Spleen (tissue), 7 donors: ENCODE data around the gene MAU2.
A peak's percentile ranks its signal among the peaks of the same experiment; 100 is the strongest.

Source experiments
- CTCF ChIP-seq, 11 experiments: fragments of 200-600 bp in 7 of 11; fragments of 450-650 bp in 4 of 11; sonication (generic) in 4 of 11; IDR thresholded peaks in 8 of 11; conservative IDR thresholded peaks in 3 of 11; 1 replicate in 7 of 11; 2 replicates in 4 of 11; pipeline versions ENCODE4 v1.4.0 to v1.8.0; 2016 to 2021; ENCODE audit warnings: antibody characterized with exemption in 11 of 11, inconsistent platforms in 4 of 11, mild to moderate bottlenecking in 1 of 11
- POLR2A ChIP-seq, 3 donors: fragments of 450-650 bp; IDR thresholded peaks; one replicate each; pipeline ENCODE4 v1.5.1; 2017; ENCODE audit warnings: antibody characterized with exemption in 3 of 3, mild to moderate bottlenecking in 1 of 3
- POLR2AphosphoS5 ChIP-seq, 3 donors: sonication (generic); formaldehyde crosslinking; IDR thresholded peaks; one replicate each; pipeline ENCODE4 v1.5.1; 2017; ENCODE audit warnings: antibody characterized with exemption in 3 of 3
- donor health status: DM: no; HTN: no; CAD: no; lungs with moderate emphysema.
- donor health status: DM: no; HTN: no; CAD: no.
- donor health status: DM: no; HTN: no; CAD: no.

- TF ChIP-seq CTCF (IDR thresholded peaks at IDR 0.05 in 8 of 11, conservative IDR thresholded peaks at IDR 0.05 in 3 of 11) (no peak), POLR2AphosphoS5 (IDR thresholded peaks at IDR 0.05) (peak in 2 of 3 donors; percentile 77 to 82), POLR2A (IDR thresholded peaks at IDR 0.05) (peak in 1 of 3 donors; percentile 30)
These were observed 52.2 kb downstream of the MAU2 start for GRCh38 chr19:19372656-19373416.
